SU-DHL-6 (cell line): ENCODE data around the gene DTX1.

ENCODE experiments used
- EZH2phosphoT487 ChIP-seq: fragments of 200-600 bp; sonication (generic), shearing (Covaris generic); conservative IDR thresholded peaks from 2 replicates; pipeline ENCODE4 v1.6.1; 2018; ENCODE audit warnings: mild to moderate bottlenecking, antibody characterized with exemption, low read length, moderate library complexity, mixed read lengths
- TF ChIP-seq, protein P1 (sequence below): fragments of 200-600 bp; sonication (generic); IDR thresholded peaks from one replicate; pipeline ENCODE4 v1.5.1; 2017; ENCODE audit warnings: antibody characterized with exemption, mild to moderate bottlenecking, low read length, moderate library complexity; ENCODE audit not compliant: insufficient read depth, poor library complexity, severe bottlenecking

DNA sequence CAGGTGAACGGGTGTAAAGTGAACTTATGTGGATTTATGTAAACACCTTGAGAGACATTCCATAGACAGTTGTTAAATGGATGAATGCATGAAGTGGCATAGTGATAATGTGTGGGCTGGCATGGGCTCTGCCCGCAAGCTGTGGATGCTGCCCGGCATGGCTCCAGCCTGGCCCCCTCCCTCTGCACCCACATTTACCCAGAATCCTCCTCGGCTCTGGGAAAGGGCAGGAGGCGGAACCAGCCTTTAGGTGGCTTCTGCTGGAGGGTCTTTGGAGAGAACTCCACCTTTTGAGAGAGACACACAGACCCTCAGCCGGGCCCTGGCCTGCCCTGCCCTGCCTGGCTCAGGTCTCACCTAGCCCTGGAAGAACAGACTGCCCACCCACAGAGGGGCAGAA lies 60.3 kb downstream of the DTX1 start:
- TF ChIP-seq, protein P1, sequence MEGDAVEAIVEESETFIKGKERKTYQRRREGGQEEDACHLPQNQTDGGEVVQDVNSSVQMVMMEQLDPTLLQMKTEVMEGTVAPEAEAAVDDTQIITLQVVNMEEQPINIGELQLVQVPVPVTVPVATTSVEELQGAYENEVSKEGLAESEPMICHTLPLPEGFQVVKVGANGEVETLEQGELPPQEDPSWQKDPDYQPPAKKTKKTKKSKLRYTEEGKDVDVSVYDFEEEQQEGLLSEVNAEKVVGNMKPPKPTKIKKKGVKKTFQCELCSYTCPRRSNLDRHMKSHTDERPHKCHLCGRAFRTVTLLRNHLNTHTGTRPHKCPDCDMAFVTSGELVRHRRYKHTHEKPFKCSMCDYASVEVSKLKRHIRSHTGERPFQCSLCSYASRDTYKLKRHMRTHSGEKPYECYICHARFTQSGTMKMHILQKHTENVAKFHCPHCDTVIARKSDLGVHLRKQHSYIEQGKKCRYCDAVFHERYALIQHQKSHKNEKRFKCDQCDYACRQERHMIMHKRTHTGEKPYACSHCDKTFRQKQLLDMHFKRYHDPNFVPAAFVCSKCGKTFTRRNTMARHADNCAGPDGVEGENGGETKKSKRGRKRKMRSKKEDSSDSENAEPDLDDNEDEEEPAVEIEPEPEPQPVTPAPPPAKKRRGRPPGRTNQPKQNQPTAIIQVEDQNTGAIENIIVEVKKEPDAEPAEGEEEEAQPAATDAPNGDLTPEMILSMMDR: no peak
- no peak for TF ChIP-seq EZH2phosphoT487
